Frontal cortex (tissue), 4 donors: ENCODE measurements around the gene TLE5. TPM values are rescaled to one million over a fixed set of nuclear protein-coding genes. Genes with fewer than 3 reads are reported as not detected.
"Not testable (repeated sequence)": the region's sequence is repeated elsewhere in the genome, so short reads cannot be mapped to it uniquely, and the experiment has no call there.

Experiments
- DNase-seq, 2 donors: peaks; one replicate each; pipeline ENCODE4 v3.0.0; 2012; ENCODE audit warnings: low spot score in 2 of 2
- FAIRE-seq: peaks from 2 replicates; lab custom pipeline; 2012; peaks lifted over from hg19 to GRCh38; lab: Jason Lieb, UNC
- total RNA-seq: library from RNA; depleted of rRNA; stranded (reverse); fragments of >200 nt; gene quantifications from one replicate; pipeline ENCODE4 v1.2.3, GENCODE V29; 2014
- donor health status: control.
- donor health status: control.
- donor health status: control.

The TLE5 gene
- total RNA-seq, 1 donor from 2014 or later = 97.4 TPM

GRCh38 chr19:3031607-3031867 lies 30.8 kb downstream of the TLE5 start:
- DNase-seq = no peak
- no peak for FAIRE-seq

- FAIRE-seq = no peak
- peak; percentile 83 for DNase-seq
Measured at GRCh38 chr19:3029065-3029923, 33.0 kb downstream of the TLE5 start, which contains the start of gene TLE2. Gene TLE2 (minus strand): TSS chr19:3029280. CDS start chr19:3028904, 376 bp downstream.

GRCh38 chr19:3028305-3029064 lies 33.8 kb downstream of the TLE5 start:
- DNase-seq (no peak), FAIRE-seq (no peak)

- no peak for DNase-seq
- FAIRE-seq = no peak
Measured at GRCh38 chr19:3027981-3028304, 34.4 kb downstream of the TLE5 start.

GRCh38 chr19:3027292-3027691 lies 35.0 kb downstream of the TLE5 start:
- DNase-seq = no peak
- no peak for FAIRE-seq

- DNase-seq = no peak
- FAIRE-seq = no peak
Measured at GRCh38 chr19:3026768-3027167, 35.5 kb downstream of the TLE5 start.

- no peak for FAIRE-seq
- DNase-seq = no peak
Measured at GRCh38 chr19:3025549-3025886, 36.8 kb downstream of the TLE5 start.

- DNase-seq (no peak), FAIRE-seq (no peak)
Measured at GRCh38 chr19:3024870-3025548, 37.3 kb downstream of the TLE5 start.

GRCh38 chr19:3024509-3024869 lies 37.8 kb downstream of the TLE5 start:
- FAIRE-seq (no peak), DNase-seq (no peak)

- DNase-seq (no peak), FAIRE-seq (no peak)
Measured at GRCh38 chr19:3020321-3020960, 41.9 kb downstream of the TLE5 start.

- DNase-seq (no peak), FAIRE-seq (no peak)
Measured at GRCh38 chr19:3019211-3019854, 43.0 kb downstream of the TLE5 start.

- no peak for DNase-seq
- no peak for FAIRE-seq
Measured at GRCh38 chr19:3017923-3018322, 44.4 kb downstream of the TLE5 start.

GRCh38 chr19:3015126-3016057 lies 46.9 kb downstream of the TLE5 start:
- FAIRE-seq (no peak), DNase-seq (no peak)

- FAIRE-seq (no peak), DNase-seq (no peak)
Measured at GRCh38 chr19:3014135-3014534, 48.2 kb downstream of the TLE5 start.

GRCh38 chr19:3013263-3013725 lies 49.0 kb downstream of the TLE5 start:
- DNase-seq = no peak
- no peak for FAIRE-seq

- FAIRE-seq (no peak), DNase-seq (no peak)
Measured at GRCh38 chr19:3012621-3013262, 49.6 kb downstream of the TLE5 start.

- DNase-seq, FAIRE-seq: not testable (repeated sequence)
Measured at GRCh38 chr19:3012059-3012458, 50.2 kb downstream of the TLE5 start.

GRCh38 chr19:3010871-3011270 lies 51.4 kb downstream of the TLE5 start:
- FAIRE-seq (no peak), DNase-seq (no peak)
